Stimulated activated CD8-positive, alpha-beta memory T cell treated with anti-CD3 and anti-CD28 coated beads, Interleukin-4, amount 100 ng/mL, for 1 hour (primary cell): ENCODE measurements around the gene NXPE4.
"Not testable (repeated sequence)": the region's sequence is repeated elsewhere in the genome, so short reads cannot be mapped to it uniquely, and the experiment has no call there.

Experiments
- DNase-seq, 2 donors: peaks; one replicate each; pipeline ENCODE4 v3.0.0-alpha.2; 2020; ENCODE audit warnings: low read depth in 2 of 2, low spot score in 1 of 2

The NXPE4 gene

DNA sequence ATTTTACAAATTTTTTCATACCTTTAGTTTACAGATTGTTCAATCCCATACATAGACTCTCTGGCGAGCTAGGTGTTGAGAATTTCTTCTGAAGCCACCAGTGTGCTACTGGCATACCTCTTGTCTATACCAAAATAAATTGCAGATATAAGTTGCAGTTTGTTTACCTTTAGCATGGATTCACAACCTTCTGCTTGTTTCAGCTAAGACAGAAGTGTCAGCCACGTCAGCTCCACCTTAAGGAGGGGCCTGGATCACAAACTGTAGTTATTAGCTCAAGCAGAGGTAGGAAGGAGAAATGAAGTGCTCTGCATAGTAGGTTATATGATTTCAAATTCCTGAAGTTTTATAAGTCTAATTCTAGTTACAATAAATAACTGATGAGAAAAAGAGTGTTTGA lies at the start of gene NXPE4:
Gene NXPE4, minus strand, starts transcription at position 216 of the 400 bp plus-strand sequence. CDS start 1,027 bp downstream, outside the sequence.
- no peak for DNase-seq

DNA sequence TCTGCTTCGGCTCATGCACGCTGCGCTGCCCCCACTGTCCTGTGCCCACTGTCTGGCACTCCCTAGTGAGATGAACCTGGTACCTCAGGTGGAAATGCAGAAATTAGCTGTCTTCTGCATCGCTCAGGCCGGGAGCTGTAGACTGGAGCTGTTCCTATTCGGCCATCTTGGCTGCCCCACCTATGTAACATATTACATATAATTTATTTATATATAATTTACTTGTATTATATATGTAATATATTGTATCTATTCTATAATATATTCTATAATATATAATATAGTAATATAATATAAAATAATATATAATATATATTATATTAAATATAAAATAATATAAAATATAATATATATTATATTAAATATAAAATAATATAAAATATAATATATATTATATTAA lies 43.9 kb upstream of the NXPE4 start:
- not testable (repeated sequence) for DNase-seq

DNA sequence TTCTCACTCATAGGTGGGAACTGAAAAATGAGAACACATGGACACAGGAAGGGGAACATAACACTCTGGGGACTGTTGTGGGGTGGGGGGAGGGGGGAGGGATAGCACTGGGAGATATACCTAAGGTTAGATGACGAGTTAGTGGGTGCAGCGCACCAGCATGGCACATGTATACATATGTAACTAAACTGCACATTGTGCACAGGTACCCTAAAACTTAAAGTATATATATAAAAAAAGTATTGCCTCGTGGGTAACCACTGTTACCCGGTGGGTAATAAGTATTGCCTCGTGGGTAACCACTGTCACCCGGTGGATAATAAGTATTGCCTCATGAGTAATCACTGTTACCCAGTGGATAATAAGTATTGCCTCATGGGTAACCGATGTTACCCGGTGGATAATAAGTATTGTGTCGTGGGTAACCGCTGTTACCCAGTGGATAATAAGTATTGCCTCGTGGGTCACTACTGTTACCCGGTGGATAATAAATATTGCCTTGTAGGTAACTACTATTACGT lies 35.9 kb upstream of the NXPE4 start:
- not testable (repeated sequence) for DNase-seq

DNA sequence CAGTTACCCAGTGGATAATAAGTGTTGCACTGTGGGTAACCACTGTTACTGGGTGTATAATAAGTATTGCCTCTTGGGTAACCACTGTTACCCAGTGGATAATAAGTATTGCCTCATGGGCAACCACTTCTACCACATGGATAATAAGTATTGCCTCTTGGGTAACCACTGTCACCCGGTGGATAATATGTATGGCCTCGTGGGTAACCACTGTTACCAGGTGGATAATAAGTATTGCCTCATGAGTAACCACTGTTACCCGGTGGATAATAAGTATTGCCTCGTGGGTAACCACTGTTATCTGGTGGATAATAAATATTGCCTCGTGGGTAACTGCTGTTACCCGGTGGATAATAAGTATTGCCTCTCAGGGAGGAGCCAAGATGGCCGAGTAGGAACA lies 29.7 kb upstream of the NXPE4 start:
- no peak for DNase-seq

DNA sequence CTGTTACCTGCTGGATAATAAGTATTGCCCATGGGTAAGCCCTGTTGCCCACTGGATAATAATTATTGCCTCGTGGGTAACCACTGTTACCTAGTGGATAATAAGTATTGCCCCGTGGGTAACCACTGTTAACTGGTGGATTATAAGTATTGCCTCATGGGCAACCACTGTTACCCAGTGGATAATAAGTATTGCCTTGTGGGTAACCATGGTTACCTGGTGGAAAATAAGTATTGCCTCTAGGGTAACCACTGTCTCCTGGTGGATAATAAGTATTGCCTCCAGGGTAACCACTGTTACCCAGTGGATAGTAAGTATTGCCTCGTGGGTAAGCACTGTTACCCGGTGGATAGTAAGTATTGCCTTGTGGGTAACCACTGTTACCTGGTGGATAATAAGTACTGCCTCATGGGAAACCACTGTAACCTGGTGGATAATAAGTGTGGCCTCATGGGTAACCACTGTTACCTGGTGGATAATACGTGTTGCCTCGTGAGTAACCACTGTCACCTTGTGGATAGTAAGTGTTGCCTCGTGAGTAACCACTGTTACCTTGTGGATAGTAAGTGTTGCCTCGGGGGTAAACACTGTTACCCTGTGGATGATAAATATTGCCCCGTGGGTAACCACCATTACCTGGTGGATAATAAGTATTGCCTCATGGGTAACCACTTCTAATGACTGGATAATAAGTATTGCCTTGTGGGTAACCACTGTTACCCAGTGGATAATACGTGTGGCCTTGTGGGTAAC lies 29.0 kb upstream of the NXPE4 start:
- no peak for DNase-seq

DNA sequence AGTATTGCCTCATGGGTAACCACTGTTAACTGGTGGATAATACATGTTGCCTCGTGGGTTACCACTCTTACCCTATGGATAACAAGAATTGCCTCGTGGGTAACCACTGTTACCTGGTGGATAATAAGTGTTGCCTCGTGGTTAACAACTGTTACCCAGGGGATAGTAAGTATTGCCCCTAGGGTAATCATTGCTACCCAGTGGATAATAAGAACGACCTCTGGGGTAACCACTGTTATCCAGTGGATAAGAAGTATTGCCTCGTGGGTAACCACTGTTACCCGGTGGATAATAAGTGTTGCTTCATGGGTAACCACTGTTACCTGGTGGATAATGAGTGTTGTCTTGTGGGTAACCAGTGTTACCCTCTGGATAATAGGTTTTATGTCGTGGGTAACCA lies 28.1 kb upstream of the NXPE4 start:
- no peak for DNase-seq

DNA sequence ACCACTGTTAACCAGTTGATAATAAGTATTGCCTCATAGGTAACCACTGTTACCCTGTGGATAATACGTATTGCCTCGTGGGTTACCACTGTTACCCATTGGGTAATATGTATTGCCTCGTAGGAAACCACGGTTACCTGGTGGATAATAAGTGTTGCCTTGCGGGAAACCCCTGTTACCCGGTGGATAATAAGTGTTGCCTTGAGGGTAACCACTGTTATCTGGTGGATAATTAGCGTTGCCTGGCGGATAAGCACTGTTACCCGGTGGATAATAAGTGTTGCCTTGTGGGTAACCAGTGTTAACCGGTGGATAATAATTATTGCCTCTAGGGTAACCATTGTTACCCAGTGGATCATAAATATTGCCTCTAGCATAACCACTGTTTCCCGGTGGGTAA lies 27.3 kb upstream of the NXPE4 start:
- DNase-seq: no peak

DNA sequence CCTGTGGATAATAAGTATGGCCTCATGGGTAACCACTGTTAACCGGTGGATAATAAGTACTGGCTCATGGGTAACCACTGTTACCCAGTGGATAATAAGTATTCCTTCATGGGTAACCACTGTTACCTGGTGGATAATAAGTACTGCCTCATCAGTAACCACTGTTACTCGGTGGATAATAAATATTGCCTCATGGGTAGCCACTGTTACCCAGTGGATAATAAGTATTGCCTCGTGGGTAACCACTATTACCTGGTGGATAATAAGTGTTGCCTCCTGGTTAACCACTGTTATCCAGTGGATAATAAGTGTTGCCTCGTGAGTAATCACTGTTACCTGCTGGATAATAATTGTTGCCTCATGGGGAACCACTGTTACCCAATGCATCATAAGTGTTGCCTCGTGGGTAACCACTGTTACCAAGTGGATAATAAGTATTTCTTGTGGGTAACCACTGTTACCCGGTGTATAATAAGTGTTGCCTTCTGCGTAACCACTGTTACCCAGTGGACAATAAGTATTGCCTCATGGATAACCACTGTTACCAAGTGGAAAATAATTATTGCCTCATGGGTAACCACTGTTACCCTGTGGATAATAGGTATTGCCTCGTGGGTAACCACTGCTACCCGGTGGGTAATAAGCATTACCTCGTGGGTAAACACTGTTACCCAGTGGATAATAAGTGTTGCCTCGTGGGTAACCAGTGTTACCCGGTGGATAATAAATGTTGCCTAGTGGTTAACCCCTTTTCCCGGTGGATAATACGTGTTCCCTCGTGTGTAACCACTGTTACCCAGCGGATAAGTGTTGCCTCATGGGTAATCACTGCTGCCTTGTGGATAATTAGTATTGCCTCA lies 26.6 kb upstream of the NXPE4 start:
- DNase-seq: no peak

DNA sequence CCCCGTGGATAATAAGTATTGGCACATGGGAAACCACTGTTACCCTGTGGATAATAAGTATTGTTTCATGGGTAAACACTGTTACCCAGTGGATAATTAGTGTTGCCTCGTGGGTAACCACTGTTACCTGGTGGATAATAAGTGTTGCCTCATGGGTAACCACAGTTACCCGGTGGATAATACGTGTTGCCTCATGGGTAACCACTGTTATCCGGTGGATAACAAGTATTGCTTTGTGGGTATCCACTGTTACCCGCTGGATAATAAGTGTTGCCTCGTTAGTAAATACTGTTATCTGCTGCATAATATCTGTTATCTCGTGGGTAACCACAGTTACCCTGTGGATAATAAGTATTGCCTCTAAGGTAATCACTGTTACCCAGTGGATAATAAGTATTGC lies 25.5 kb upstream of the NXPE4 start:
- DNase-seq: no peak

DNA sequence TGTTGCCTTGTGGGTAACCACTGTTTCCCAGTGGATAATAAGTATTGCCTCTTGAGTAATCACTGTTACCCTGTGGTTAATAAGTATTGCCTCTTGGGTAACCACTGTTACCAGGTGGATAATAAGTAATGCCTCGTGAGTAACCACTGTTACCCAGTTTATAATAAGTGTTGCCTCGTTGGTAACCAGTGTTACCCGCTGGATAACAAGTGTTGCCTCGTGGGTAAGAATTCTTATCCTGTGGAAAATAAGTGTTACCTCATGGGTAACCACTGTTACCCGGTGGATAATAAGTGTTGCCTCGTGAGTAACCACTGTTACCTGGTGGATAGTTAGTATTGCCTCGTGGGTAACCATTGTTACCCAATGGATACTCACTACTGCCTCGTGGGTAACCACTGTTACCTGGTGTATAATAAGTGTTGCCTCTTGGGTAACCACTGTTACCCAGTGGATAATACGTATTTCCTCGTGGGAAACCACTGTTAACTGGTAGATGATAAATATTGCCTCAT lies 24.1 kb upstream of the NXPE4 start:
- DNase-seq: no peak

DNA sequence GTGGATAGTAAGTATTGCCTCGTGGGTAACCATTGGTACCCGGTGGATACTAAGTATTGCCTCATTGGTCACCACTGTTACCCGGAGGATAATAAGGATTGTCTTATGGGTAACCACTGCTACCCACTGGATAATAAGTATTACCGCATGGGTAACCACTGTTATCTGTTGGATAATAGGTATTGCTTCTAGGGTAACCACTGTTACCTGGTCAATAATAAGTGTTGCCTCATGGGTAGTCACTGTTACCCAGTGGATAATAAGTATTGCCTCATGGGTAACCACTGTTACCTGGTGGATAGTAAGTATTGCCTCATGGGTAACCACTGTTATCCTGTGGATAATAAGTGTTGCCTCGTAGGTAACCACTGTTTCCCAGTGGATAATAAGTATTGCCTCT lies 22.6 kb upstream of the NXPE4 start:
- no peak for DNase-seq

DNA sequence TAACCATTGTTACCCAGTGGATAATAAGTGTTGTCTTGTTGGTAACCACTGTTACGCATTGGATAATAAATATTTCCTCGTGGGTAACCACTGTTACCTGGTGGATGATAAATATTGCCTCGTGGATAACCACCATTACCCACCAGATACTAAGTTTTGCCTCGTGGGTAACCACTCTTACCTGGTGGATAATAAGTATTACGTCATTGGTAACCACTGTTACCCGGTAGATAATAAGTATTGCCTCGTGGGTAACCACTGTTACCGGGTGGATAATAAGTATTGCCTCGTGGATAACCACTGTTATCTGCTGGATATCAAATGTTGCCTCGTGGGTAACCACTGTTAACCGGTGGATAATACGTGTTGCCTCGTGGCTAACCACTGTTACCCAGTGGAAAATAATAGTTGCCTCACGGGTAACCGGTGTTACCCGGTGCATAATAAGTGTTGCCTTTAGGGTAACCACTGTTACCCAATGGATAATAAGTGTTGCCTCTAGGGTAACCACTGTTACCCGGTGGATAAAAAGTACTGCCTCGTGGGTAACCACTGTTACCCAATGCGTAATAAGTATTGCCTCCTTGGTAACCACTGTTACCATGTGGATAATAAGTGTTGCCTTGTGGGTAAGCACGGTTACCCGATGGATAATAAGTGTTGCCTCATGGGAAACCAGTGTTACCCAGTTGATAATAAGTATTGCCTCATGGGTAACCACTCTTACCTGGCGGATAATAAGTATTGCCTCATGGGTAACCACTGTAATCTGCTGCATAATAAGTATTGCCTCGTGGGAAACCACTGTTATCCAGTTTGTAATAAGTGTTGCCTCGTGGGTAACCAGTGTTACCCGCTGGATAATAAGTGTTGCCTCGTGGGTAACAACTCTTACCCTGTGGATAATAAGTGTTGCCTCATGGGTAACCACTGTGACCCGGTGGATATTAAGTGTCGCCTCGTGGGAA lies 21.9 kb upstream of the NXPE4 start:
- no peak for DNase-seq

DNA sequence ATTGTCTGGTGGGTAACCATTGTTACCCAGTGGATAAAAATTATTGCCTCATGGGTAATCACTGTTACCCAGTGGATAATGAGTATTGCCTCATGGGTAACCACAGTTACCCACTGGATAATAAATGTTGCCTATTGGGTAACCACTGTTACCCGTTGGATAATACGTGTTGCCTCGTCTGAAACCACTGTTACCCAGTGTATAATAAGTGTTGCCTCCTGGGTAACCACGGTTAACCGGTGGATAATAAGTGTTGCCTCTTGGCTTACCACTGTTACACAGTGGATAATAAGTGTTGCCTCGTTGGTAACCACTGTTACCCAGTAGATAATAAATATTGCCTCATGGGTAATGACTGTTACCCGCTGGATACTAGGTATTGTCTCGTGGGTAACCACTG lies 20.9 kb upstream of the NXPE4 start:
- DNase-seq: no peak

DNA sequence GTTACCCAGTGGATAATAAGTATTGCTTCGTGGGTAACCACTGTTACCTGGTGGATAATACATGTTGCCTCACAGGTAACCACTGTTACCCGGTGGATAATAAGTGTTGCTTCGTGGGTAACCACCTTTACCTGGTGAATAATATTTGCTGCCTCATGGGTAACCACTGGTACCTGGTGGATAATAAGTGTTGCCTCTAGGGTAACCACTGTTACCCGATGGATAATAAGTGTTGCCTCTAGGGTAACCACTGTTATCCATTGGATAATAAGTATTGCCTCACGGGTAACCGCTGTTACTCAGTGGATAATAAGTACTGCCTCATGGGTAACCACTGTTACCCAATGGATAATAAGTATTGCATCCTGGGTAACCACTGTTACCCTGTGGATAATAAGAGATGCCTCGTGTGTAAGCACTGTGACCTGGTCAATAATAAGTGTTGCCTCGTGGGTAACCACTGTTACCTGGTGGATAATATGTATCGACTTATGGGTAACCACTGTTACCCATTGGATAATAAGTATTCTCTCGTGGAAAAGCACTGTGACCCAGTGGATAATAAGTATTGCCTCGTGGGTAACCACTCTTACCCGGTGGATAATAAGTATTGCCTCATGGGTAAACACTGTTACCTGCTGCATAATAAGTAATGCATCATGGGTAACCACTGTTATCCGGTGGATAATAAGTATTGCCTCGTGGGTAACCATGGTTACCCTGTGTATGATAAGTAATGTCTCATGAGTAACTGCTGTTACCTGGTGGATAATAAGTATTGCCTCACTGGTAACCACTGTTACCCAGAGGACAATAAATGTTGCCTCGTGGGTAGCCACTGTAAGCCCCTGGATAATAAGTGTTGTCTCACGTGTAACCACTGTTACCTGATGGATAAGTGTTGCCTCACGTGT lies 20.1 kb upstream of the NXPE4 start:
- no peak for DNase-seq

DNA sequence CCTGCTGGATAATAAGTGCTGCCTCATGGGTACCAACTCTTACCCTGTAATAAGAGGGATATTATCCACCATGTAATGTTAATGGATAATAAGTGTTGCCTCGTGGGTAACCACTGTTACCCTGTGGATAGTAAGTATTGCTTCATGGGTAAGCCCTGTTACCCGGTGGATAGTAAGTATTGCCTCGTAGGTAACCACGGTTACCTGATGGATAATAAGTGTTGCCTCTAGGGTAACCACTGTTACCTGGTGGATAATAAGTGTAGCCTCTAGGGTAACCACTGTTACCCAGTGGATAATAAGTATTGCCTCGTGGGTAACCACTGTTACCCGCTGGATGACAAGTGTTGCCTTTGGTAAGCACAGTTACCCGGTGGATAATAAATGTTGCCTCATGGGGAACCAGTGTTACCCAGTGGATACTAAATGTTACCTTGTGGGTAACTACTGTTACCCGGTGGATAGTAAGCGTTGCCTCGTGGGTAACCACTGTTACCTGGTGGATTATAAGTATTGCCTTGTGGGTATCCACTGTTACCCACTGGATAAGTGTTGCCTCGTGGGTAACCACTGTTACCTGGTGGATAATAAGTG lies 18.6 kb upstream of the NXPE4 start:
- no peak for DNase-seq

DNA sequence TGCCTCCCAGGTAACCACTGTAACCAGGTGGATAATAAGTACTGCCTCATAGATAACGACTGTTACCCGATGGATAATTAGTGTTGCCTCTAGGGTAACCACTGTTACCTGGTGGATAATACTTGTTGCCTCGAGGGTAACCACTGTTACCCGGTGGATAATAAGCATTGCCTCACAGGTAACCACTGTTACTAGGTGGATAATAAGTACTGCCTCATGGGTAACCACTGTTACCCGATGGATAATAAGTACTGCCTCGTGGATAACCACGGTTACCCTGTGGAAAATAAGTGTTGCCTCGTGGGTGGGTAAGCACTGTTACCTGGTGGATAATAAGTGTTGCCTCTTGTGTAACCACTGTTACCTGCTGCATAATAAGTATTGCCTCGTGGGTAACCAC lies 17.5 kb upstream of the NXPE4 start:
- DNase-seq: not testable (repeated sequence)

DNA sequence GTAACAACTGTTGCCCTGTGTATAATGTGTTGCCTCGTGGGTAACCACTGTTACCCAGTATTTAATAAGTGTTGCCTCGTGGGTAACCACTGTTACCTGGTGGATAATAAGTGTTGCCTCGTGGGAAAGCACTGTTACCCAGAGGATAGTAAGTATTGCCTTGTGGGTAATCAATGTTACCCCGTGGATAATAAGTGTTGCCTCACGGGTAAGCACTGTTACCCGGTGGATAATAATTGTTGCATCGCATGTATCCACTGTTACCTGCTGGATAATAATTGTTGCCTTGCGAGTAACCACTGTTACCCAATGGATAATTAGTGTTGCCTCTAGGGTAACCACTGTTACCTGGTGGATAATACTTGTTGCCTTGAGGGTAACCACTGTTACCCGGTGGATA lies 17.1 kb upstream of the NXPE4 start:
- DNase-seq: no peak

DNA sequence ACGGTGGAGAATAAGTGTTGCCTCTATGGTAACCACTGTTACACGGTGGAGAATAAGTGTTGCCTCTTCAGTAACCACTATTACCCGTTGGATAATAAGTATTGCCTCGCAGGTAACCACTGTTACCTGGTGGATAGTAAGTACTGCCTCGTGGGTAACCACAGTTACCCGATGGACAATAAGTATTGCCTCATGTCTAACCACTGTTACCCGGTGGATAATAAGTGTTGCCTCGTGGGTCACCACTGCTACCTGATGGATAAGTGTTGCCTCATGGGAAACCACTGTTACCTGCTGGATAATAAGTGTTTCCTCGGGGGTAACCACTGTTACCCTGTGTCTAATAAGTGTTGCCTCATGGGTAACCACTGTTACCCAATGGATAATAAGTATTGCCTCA lies 16.6 kb upstream of the NXPE4 start:
- not testable (repeated sequence) for DNase-seq
